HepG2 (cell line): ENCODE measurements around the gene DCTN4. TPM values are rescaled to one million over a fixed set of nuclear protein-coding genes. Genes with fewer than 3 reads are reported as not detected.

Experiments
- ATAC-seq: fragments of 200-7000 bp; cut with Tn5 transposase; 3 replicates; pipeline ENCODE4 v1.9.1; 2020; ENCODE audit warnings: mild to moderate bottlenecking, moderate library complexity
- BruUV-seq: library from RNA; stranded (reverse); fragments of 400-500 nt; replicated peaks from 2 replicates; lab custom pipeline; 2021; lab: Mats Ljungman, UMichigan
- CTCF ChIA-PET: fragments of 300-600 bp; formaldehyde crosslinking; extraction: SDS; loops from one replicate; lab custom pipeline; 2021; ENCODE audit warnings: low total read pairs, inconsistent platforms, low intra/inter-chr PET ratio; lab: Yijun Ruan, JAX
- POLR2A ChIA-PET: fragments of 350-600 bp; sonication (Branson Sonifier 250); formaldehyde crosslinking; loops from one replicate; lab custom pipeline; 2020; ENCODE audit warnings: antibody characterized with exemption, inconsistent platforms; lab: Yijun Ruan, JAX
- DNase-seq: peaks from one replicate; pipeline ENCODE4 v3.0.0-alpha.2; 2015; ENCODE audit warnings: low spot score
- FAIRE-seq: peaks from 3 replicates; lab custom pipeline; 2011; peaks lifted over from hg19 to GRCh38; lab: Jason Lieb, UNC
- H2AFZ ChIP-seq: one replicate; pipeline ENCODE4 v1.6.1; 2011; ENCODE audit warnings: low read length, inconsistent platforms
- H3K27ac ChIP-seq: fragments of 300-600 bp; 3 replicates; pipeline ENCODE4 v1.8.0; 2011; ENCODE audit warnings: mixed run types, mild to moderate bottlenecking, mixed read lengths, low read length, inconsistent platforms; ENCODE audit not compliant: insufficient read depth; ENCODE audit errors: extremely low read length
- H3K27me3 ChIP-seq, 2 experiments: fragments of 200-600 bp in 1 of 2; 2 replicates in 1 of 2; 3 replicates in 1 of 2; pipeline versions ENCODE4 v1.6.0 to v1.8.0; 2011; ENCODE audit warnings: low read length in 2 of 2, mild to moderate bottlenecking in 2 of 2, moderate library complexity in 2 of 2, inconsistent platforms in 1 of 2; ENCODE audit not compliant: insufficient read depth in 2 of 2, control insufficient read depth in 1 of 2
- H3K36me3 ChIP-seq, 2 experiments: fragments of 200-600 bp in 1 of 2; replicated peaks in 1 of 2; 2 replicates in 1 of 2; 3 replicates in 1 of 2; pipeline versions ENCODE4 v1.5.1 to v1.8.0; 2011; ENCODE audit warnings: low read length in 2 of 2, inconsistent platforms in 1 of 2; ENCODE audit not compliant: insufficient read depth in 2 of 2, control insufficient read depth in 1 of 2
- H3K4me1 ChIP-seq: 2 replicates; pipeline ENCODE4 v1.5.1; 2012; ENCODE audit warnings: low read length, inconsistent platforms; ENCODE audit not compliant: insufficient read depth
- H3K4me2 ChIP-seq: 2 replicates; pipeline ENCODE4 v1.6.0; 2011; ENCODE audit warnings: low read depth, low read length, inconsistent platforms
- H3K4me3 ChIP-seq, 3 experiments: fragments of 200-600 bp in 1 of 3; sonication (generic), shearing (Covaris generic) in 1 of 3; replicated peaks in 1 of 3; 2 replicates each; pipeline ENCODE4 v1.5.1; 2011 to 2016; ENCODE audit warnings: low read length in 3 of 3, inconsistent platforms in 2 of 3, low read depth in 2 of 3, mild to moderate bottlenecking in 2 of 3, control low read depth in 1 of 3, mixed read lengths in 1 of 3; ENCODE audit not compliant: insufficient read depth in 1 of 3
- H3K79me2 ChIP-seq: one replicate; pipeline ENCODE4 v1.6.1; 2011; ENCODE audit warnings: low read length, inconsistent platforms; ENCODE audit not compliant: insufficient read depth
- H3K9ac ChIP-seq: 2 replicates; pipeline ENCODE4 v1.6.0; 2011; ENCODE audit warnings: mild to moderate bottlenecking, low read depth, low read length, inconsistent platforms; ENCODE audit not compliant: insufficient read depth
- H3K9me3 ChIP-seq: 2 replicates; pipeline ENCODE4 v1.5.1; 2012; ENCODE audit warnings: mild to moderate bottlenecking, low read length
- H4K20me1 ChIP-seq: 2 replicates; pipeline ENCODE4 v1.6.0; 2011; ENCODE audit warnings: inconsistent platforms, mild to moderate bottlenecking, low read length, moderate library complexity; ENCODE audit not compliant: insufficient read depth
- BCL6 ChIP-seq: IDR thresholded peaks from 2 replicates; pipeline ENCODE4 v1.6.1; 2016; ENCODE audit warnings: missing genetic modification reagents, missing compliant biosample characterization
- CREB1 ChIP-seq, 2 experiments: fragments of 450-650 bp in 1 of 2; IDR thresholded peaks; 2 replicates each; pipeline ENCODE4 v1.6.1; 2016 to 2017; ENCODE audit warnings: control low read depth in 1 of 2, mild to moderate bottlenecking in 1 of 2, missing compliant biosample characterization in 1 of 2, missing genetic modification characterization in 1 of 2
- GZF1 ChIP-seq: sonication (generic); formaldehyde crosslinking; IDR thresholded peaks from 2 replicates; pipeline ENCODE4 v1.5.1; 2020; ENCODE audit warnings: mild to moderate bottlenecking, missing genetic modification reagents
- HCFC1 ChIP-seq: fragments of 150-350 bp; IDR thresholded peaks from 2 replicates; pipeline ENCODE4 v1.6.1; 2014; ENCODE audit warnings: low read depth, low read length
- HDAC2 ChIP-seq: sonication (generic); formaldehyde crosslinking; IDR thresholded peaks from 2 replicates; pipeline ENCODE4 v1.4.0; 2020; ENCODE audit warnings: missing genetic modification reagents
- JUN ChIP-seq: sonication (generic); formaldehyde crosslinking; IDR thresholded peaks from 2 replicates; pipeline ENCODE4 v1.4.0; 2020; ENCODE audit warnings: mild to moderate bottlenecking, missing genetic modification reagents
- NFE2 ChIP-seq: sonication (generic); formaldehyde crosslinking; IDR thresholded peaks from 2 replicates; pipeline ENCODE4 v1.4.0; 2020; ENCODE audit warnings: missing genetic modification reagents
- ZBTB20 ChIP-seq: sonication (generic); formaldehyde crosslinking; IDR thresholded peaks from 2 replicates; pipeline ENCODE4 v1.8.1; 2023; ENCODE audit warnings: missing genetic modification reagents, low read depth, mild to moderate bottlenecking, borderline replicate concordance
- ZIK1 ChIP-seq: sonication (generic); formaldehyde crosslinking; IDR thresholded peaks from 2 replicates; pipeline ENCODE4 v1.5.0; 2020; ENCODE audit warnings: mild to moderate bottlenecking, low read depth, missing genetic modification reagents, borderline replicate concordance
- ZNF569 ChIP-seq: sonication (generic); formaldehyde crosslinking; IDR thresholded peaks from 2 replicates; pipeline ENCODE4 v1.5.0; 2020; ENCODE audit warnings: mild to moderate bottlenecking, missing genetic modification reagents, moderate library complexity, borderline replicate concordance
- ZNF589 ChIP-seq: sonication (generic); formaldehyde crosslinking; conservative IDR thresholded peaks from 2 replicates; pipeline ENCODE4 v1.8.0; 2022; ENCODE audit warnings: mild to moderate bottlenecking, moderate library complexity, missing genetic modification reagents
- WGBS: methylation state at CpG from one replicate; pipeline ENCODE4 v1.1.6; 2017; ENCODE audit warnings: low lambda C conversion rate; 5-methylcytosine and 5-hydroxymethylcytosine counted together
- in situ Hi-C: cut with HindIII; loops from 2 replicates; pipeline ENCODE4 v1.10.0; 2017; ENCODE audit warnings: low pct_unique_long_range_greater_than_20kb; ENCODE audit not compliant: extremely low pct_ligation_motif_present
- intact Hi-C: fragments of 100-400 bp; cut with micrococcal nuclease; formaldehyde crosslinking; loops from one replicate; pipeline ENCODE4 v1.10.0; 2022; ENCODE audit not compliant: unreplicated experiment
- polyA plus RNA-seq, 8 experiments: library from polyadenylated mRNA; depleted of rRNA in 3 of 8; stranded (reverse) in 7 of 8; unstranded in 1 of 8; fragments of >200 nt; fragmentation: Illumina TruSeq in 4 of 8; extraction: Trizol in 4 of 8; gene quantifications; 2 replicates each; pipeline versions ENCODE4 v1.2.1 to v1.2.3, GENCODE V29; 2011 to 2016; ENCODE audit warnings: low read depth in 4 of 8, missing spikeins in 1 of 8, mixed read lengths in 1 of 8; ENCODE audit not compliant: insufficient read depth in 1 of 8
- total RNA-seq, 5 experiments: library from RNA; depleted of rRNA; stranded (reverse); fragments of >200 nt; fragmentation: Illumina TruSeq; extraction: Trizol; gene quantifications; 2 replicates each; pipeline ENCODE4 v1.2.3, GENCODE V29; 2016; ENCODE audit warnings: low read depth in 1 of 5
- TF ChIP-seq, protein P1 (sequence below): sonication (generic); formaldehyde crosslinking; IDR thresholded peaks from 2 replicates; pipeline ENCODE4 v1.4.0; 2020; ENCODE audit warnings: missing genetic modification reagents
- TF ChIP-seq, protein P2 (sequence below): sonication (generic); formaldehyde crosslinking; IDR thresholded peaks from 2 replicates; pipeline ENCODE4 v1.5.0; 2020; ENCODE audit warnings: mild to moderate bottlenecking, missing genetic modification reagents

Gene DCTN4
- total and polyA plus RNA-seq, 2 of the 13 experiments (the other 11 are each of a cell fraction or from before 2014, with no cell fraction given): 24.1 to 26.9 TPM

- TF ChIP-seq ZIK1: no peak
- TF ChIP-seq ZBTB20 (CRISPR knock-in tag): no peak
- TF ChIP-seq ZNF569 (CRISPR knock-in tag): no peak
- TF ChIP-seq ZNF589 (CRISPR knock-in tag): no peak
- TF ChIP-seq GZF1 (CRISPR knock-in tag): no peak
- TF ChIP-seq HDAC2 (CRISPR knock-in tag): no peak
- TF ChIP-seq, protein P1, sequence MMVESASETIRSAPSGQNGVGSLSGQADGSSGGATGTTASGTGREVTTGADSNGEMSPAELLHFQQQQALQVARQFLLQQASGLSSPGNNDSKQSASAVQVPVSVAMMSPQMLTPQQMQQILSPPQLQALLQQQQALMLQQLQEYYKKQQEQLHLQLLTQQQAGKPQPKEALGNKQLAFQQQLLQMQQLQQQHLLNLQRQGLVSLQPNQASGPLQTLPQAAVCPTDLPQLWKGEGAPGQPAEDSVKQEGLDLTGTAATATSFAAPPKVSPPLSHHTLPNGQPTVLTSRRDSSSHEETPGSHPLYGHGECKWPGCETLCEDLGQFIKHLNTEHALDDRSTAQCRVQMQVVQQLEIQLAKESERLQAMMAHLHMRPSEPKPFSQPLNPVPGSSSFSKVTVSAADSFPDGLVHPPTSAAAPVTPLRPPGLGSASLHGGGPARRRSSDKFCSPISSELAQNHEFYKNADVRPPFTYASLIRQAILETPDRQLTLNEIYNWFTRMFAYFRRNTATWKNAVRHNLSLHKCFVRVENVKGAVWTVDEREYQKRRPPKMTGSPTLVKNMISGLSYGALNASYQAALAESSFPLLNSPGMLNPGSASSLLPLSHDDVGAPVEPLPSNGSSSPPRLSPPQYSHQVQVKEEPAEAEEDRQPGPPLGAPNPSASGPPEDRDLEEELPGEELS: no peak
- TF ChIP-seq HCFC1: no peak
- no peak for TF ChIP-seq NFE2 (CRISPR knock-in tag)
- TF ChIP-seq JUN (CRISPR knock-in tag): no peak
- no peak for TF ChIP-seq CREB1 (IDR thresholded peaks at IDR 0.05)
- TF ChIP-seq CREB1 (CRISPR knock-in tag; IDR thresholded peaks at IDR 0.05): no peak
- TF ChIP-seq, all 625 proteins: peak for 0
These were observed 27.1 kb downstream of the DCTN4 start (continued) for GRCh38 chr5:150731669-150732242.

- Histone ChIP-seq H3K36me3 (peaks cover 6 to 59% of the 10 kb centered on the region in 2 experiments), H3K4me1 (no peaks in the 10 kb centered on the region), H3K27me3 (no peaks in the 10 kb centered on the region), H3K9me3 (no peaks in the 10 kb centered on the region), H3K27ac (no peak overlapping the region), H3K4me3 (no peak overlapping the region), H2AFZ (no peak overlapping the region), H4K20me1 (no peaks in the 10 kb centered on the region), H3K9ac (no peak overlapping the region), H3K79me2 (no peaks in the 10 kb centered on the region), H3K4me2 (no peak overlapping the region)
- DNase-seq (no peak), FAIRE-seq (no peak), ATAC-seq (no peak)
- BruUV-seq: no TSS peak
- in situ Hi-C loops (no loop called here), intact Hi-C loops (no loop called here)
- POLR2A ChIA-PET: no interaction called here
- 85% methylated on average over 4 of the region's 4 CpGs for WGBS
- TF ChIP-seq, protein P2, sequence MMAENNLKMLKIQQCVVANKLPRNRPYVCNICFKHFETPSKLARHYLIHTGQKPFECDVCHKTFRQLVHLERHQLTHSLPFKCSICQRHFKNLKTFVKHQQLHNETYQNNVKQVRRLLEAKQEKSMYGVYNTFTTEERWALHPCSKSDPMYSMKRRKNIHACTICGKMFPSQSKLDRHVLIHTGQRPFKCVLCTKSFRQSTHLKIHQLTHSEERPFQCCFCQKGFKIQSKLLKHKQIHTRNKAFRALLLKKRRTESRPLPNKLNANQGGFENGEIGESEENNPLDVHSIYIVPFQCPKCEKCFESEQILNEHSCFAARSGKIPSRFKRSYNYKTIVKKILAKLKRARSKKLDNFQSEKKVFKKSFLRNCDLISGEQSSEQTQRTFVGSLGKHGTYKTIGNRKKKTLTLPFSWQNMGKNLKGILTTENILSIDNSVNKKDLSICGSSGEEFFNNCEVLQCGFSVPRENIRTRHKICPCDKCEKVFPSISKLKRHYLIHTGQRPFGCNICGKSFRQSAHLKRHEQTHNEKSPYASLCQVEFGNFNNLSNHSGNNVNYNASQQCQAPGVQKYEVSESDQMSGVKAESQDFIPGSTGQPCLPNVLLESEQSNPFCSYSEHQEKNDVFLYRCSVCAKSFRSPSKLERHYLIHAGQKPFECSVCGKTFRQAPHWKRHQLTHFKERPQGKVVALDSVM (CRISPR knock-in tag): no peak
- no peak for TF ChIP-seq BCL6 (CRISPR knock-in tag)
- CTCF ChIA-PET: no interaction called here
These were observed 29.0 kb downstream of the DCTN4 start for GRCh38 chr5:150729859-150730258.
